Nephron (organoid): Measurements from ENCODE around the gene FOXK1.

ENCODE experiments used
- H3K27ac Mint-ChIP-seq, 3 experiments: 2 replicates each; pipeline ENCODE4 v1.8.0; 2020; ENCODE audit warnings: mixed read lengths in 3 of 3, mild to moderate bottlenecking in 2 of 3, moderate library complexity in 1 of 3
- H3K27me3 Mint-ChIP-seq: 2 replicates; pipeline ENCODE4 v1.8.0; 2021; ENCODE audit warnings: low read depth, mild to moderate bottlenecking, moderate library complexity, mixed read lengths
- H3K36me3 Mint-ChIP-seq: 2 replicates; pipeline ENCODE4 v1.8.0; 2020; ENCODE audit warnings: low read depth, mixed read lengths
- H3K4me1 Mint-ChIP-seq: 2 replicates; pipeline ENCODE4 v1.8.0; 2020; ENCODE audit warnings: mixed read lengths
- H3K4me3 Mint-ChIP-seq, 3 experiments: 2 replicates each; pipeline ENCODE4 v1.8.0; 2020; ENCODE audit warnings: mild to moderate bottlenecking in 3 of 3, mixed read lengths in 3 of 3, moderate library complexity in 2 of 3
- H3K9me3 Mint-ChIP-seq: 2 replicates; pipeline ENCODE4 v1.8.0; 2020; ENCODE audit warnings: mixed read lengths
- CTCF ChIP-seq, 3 experiments: fragments of 200-600 bp; sonication (generic); IDR thresholded peaks; one replicate each; pipeline ENCODE4 v1.5.0; 2021; ENCODE audit warnings: antibody characterized with exemption in 3 of 3; ENCODE audit not compliant: unreplicated experiment in 3 of 3

FOXK1 gene

GRCh38 chr7:4820405-4820966 lies 138.4 kb downstream of the FOXK1 start:
- Mint-ChIP-seq H3K27ac (no peak overlapping the region), H3K4me1 (peaks cover 5% of the 10 kb centered on the region), H3K27me3 (peaks cover 8% of the 10 kb centered on the region), H3K36me3 (no peaks in the 10 kb centered on the region), H3K4me3 (no peak overlapping the region), H3K9me3 (no peaks in the 10 kb centered on the region)
- TF ChIP-seq CTCF (IDR thresholded peaks at IDR 0.05; ENCODE audit: unreplicated experiment in 3 of 3): no peak
